Brain microvascular endothelial cell (primary cell): ENCODE measurements around the gene CEP135.
"Not testable (repeated sequence)": the region's sequence is repeated elsewhere in the genome, so short reads cannot be mapped to it uniquely, and the experiment has no call there.

Experiments
- DNase-seq: peaks from one replicate; pipeline ENCODE4 v3.0.0-alpha.2; 2020
- H3K27ac ChIP-seq: fragments of 250-450 bp; sonication (Bioruptor Pico); 2 replicates; pipeline ENCODE4 v1.5.1; 2020; ENCODE audit warnings: mild to moderate bottlenecking, moderate library complexity
- H3K27me3 ChIP-seq: fragments of 250-450 bp; sonication (Bioruptor Pico); replicated peaks from 2 replicates; pipeline ENCODE4 v1.5.1; 2020; ENCODE audit warnings: mild to moderate bottlenecking
- H3K36me3 ChIP-seq: fragments of 250-450 bp; sonication (Bioruptor Pico); replicated peaks from 2 replicates; pipeline ENCODE4 v1.5.1; 2020; ENCODE audit warnings: mild to moderate bottlenecking
- H3K4me3 ChIP-seq: 2 replicates; pipeline ENCODE4 v1.5.1; 2011; ENCODE audit warnings: low read depth, mild to moderate bottlenecking, control low read depth, low read length, moderate library complexity
- in situ Hi-C: cut with HindIII; loops from 2 replicates; pipeline ENCODE4 v1.10.0; 2017; ENCODE audit warnings: low sequenced_read_pairs, low pct_ligation_motif_present
- TF ChIP-seq, protein P1 (sequence below): IDR thresholded peaks from 2 replicates; pipeline ENCODE4 v1.5.1; 2011; ENCODE audit warnings: low read depth, mild to moderate bottlenecking, moderate library complexity, low read length, control low read depth, inconsistent platforms; ENCODE audit errors: missing control alignments

The CEP135 gene

DNA sequence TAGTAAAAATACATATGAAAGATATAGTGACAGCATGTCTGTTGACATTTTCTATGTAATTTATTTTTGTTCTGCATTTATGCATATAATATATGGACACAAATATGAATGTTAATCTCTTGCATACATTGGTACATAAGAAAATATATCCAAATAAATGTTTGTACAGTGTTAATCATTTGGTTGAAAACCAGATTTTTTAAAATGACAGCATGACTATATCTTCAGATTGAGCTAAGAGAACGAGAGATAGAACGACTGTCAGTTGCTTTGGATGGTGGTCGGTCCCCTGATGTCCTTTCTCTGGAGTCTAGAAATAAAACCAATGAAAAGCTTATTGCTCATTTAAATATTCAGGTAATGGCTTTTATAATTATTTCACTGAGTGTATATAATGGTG is 15.3 kb downstream of the CEP135 start:
- TF ChIP-seq, protein P1, sequence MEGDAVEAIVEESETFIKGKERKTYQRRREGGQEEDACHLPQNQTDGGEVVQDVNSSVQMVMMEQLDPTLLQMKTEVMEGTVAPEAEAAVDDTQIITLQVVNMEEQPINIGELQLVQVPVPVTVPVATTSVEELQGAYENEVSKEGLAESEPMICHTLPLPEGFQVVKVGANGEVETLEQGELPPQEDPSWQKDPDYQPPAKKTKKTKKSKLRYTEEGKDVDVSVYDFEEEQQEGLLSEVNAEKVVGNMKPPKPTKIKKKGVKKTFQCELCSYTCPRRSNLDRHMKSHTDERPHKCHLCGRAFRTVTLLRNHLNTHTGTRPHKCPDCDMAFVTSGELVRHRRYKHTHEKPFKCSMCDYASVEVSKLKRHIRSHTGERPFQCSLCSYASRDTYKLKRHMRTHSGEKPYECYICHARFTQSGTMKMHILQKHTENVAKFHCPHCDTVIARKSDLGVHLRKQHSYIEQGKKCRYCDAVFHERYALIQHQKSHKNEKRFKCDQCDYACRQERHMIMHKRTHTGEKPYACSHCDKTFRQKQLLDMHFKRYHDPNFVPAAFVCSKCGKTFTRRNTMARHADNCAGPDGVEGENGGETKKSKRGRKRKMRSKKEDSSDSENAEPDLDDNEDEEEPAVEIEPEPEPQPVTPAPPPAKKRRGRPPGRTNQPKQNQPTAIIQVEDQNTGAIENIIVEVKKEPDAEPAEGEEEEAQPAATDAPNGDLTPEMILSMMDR = no peak
- H3K27me3 ChIP-seq = no peaks in the 10 kb centered on the region
- in situ Hi-C loops = no loop called here
- H3K36me3 ChIP-seq = no peaks in the 10 kb centered on the region
- no peak for DNase-seq
- H3K4me3 ChIP-seq = no peak overlapping the region
- no peak overlapping the region for H3K27ac ChIP-seq

DNA sequence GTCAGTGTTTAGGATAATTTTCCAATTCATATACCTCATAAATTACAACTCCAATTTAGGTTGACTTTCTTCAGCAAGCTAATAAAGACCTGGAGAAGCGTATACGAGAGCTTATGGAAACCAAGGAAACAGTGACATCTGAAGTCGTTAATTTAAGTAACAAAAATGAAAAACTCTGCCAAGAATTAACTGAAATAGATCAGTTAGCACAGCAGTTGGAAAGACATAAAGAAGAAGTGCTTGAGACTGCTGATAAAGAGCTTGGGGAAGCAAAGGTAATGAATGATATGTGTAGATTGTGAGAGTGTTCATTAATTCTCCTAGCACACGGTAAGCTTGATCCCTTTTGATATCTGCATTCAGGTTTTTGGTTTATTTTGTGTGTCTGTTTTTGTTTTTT is 16.8 kb downstream of the CEP135 start:
- no peak overlapping the region for H3K4me3 ChIP-seq
- no peaks in the 10 kb centered on the region for H3K27me3 ChIP-seq
- in situ Hi-C loops = no loop called here
- no peaks in the 10 kb centered on the region for H3K36me3 ChIP-seq
- TF ChIP-seq, protein P1 = no peak
- no peak overlapping the region for H3K27ac ChIP-seq
- no peak for DNase-seq

DNA sequence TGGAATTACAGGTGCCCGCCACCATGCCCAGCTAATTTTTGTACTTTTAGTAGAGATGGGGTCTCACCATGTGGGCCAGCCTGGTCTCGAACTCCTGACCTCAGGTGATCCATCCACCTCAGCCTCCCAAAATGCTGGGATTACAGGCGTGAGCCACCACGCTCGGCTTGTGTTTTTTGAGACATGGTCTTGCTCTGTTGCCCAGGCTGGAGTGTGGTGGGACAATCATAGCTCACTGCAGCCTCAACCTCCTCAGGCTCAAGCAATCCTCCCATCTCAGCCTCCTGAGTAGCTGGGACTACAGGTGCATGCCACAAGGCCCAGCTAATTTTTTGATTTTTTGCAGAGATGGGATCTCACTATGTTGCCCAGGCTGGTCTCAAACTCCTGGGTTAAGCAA is 17.6 kb downstream of the CEP135 start:
- H3K4me3 ChIP-seq, DNase-seq, H3K36me3 ChIP-seq, in situ Hi-C loops, H3K27me3 ChIP-seq, H3K27ac ChIP-seq: not testable (repeated sequence)

DNA sequence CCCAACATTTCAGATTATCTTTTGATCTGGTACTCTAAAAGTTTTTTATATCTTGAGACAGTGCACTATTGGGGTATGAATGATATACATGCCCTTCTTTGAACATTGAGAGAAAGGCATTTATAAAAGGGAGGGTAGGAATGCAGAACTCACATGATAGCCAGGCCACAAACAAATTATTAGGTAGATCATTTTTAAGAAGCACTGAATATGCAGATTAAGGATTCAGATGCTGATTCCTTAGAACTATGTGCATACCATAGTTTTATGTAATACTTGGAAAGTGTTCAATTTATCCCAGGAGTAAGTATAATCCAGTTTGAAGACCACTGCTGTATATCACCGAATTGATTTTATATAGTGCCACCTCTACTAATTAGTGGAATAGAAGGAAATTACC is 18.6 kb downstream of the CEP135 start:
- H3K36me3 ChIP-seq = no peaks in the 10 kb centered on the region
- no peak for DNase-seq
- in situ Hi-C loops = no loop called here
- H3K4me3 ChIP-seq = no peak overlapping the region
- no peaks in the 10 kb centered on the region for H3K27me3 ChIP-seq
- H3K27ac ChIP-seq = no peak overlapping the region
- TF ChIP-seq, protein P1 = no peak

DNA sequence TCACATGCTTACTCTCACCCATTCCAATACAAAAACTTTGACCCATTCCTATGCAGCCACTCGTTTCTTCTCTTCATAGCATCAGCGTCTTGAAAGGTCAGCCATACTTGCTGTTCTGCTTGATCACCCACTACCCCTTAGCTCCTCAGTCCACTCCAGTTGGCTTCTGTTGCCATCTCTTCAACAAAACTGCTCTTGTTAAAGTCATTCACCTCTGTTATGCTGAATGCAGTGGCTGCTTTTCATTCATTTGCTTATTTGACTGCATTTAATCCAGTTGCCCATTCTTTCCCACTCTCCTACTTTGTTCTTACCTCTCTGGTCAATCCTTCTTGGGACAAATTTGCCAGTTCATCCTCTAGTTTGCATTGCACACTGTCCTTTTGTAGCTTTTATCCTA is 24.9 kb downstream of the CEP135 start:
- Histone ChIP-seq H3K36me3 (peaks cover 3% of the 10 kb centered on the region), H3K27me3 (no peaks in the 10 kb centered on the region), H3K4me3 (no peak overlapping the region), H3K27ac (no peak overlapping the region)
- in situ Hi-C loops = no loop called here
- TF ChIP-seq, protein P1 = no peak
- DNase-seq = no peak

DNA sequence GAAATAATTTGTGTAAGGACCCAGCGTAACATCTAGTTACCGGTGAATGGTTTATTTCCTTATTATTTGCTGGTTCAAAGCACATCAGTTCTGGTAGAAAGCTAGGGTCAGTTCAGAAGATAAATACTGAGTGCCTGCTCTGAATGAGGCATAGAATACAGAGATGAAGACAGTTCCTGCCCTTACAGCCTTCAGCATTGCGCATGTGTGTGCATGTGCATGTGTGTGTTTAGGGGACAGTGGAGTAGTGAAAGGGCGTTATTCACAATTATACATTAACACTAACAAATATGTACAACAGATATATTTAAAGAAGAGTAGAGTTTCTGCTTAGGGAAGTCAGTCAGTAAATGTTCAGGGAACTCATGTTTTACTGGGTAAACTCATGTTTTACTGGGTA is 29.1 kb downstream of the CEP135 start:
- H3K4me3 ChIP-seq = no peak overlapping the region
- in situ Hi-C loops = no loop called here
- peaks cover 3% of the 10 kb centered on the region for H3K36me3 ChIP-seq

More for the DNA sequence above, 29.1 kb downstream of the CEP135 start:
- H3K27ac ChIP-seq = no peak overlapping the region
- DNase-seq = no peak
- H3K27me3 ChIP-seq = no peaks in the 10 kb centered on the region
- TF ChIP-seq, protein P1 = no peak
